Panc1 (cell line): ENCODE results near the gene CA10. TPM values are rescaled to one million over a fixed set of nuclear protein-coding genes. Genes with fewer than 3 reads are reported as not detected.

Experiments
- ATAC-seq: fragments of 200-7000 bp; cut with Tn5 transposase; 2 replicates; pipeline ENCODE4 v1.9.1; 2020; ENCODE audit warnings: mild to moderate bottlenecking, moderate library complexity
- BruUV-seq: library from RNA; stranded (reverse); fragments of 400-500 nt; replicated peaks from 2 replicates; lab custom pipeline; 2021; lab: Mats Ljungman, UMichigan
- CTCF ChIA-PET: fragments of 300-600 bp; sonication (Branson Sonifier 250); formaldehyde crosslinking; loops from one replicate; lab custom pipeline; 2022; ENCODE audit warnings: antibody characterized with exemption; lab: Charles Lee
- POLR2A ChIA-PET: fragments of 300-600 bp; sonication (Branson Sonifier 250); formaldehyde crosslinking; loops from one replicate; lab custom pipeline; 2022; ENCODE audit warnings: antibody characterized with exemption; lab: Charles Lee
- DNase-seq: peaks from one replicate; pipeline ENCODE4 v3.0.0-alpha.2; 2010; ENCODE audit warnings: low read depth, low spot score
- H3K27ac ChIP-seq: 2 replicates; pipeline ENCODE4 v1.5.1; 2011; ENCODE audit warnings: mild to moderate bottlenecking, low read length, inconsistent platforms
- H3K27me3 ChIP-seq: fragments of 200-500 bp; sonication (Bioruptor generic); 2 replicates; pipeline ENCODE4 v1.6.0; 2014; ENCODE audit warnings: low read length, inconsistent platforms; ENCODE audit not compliant: control insufficient read depth, insufficient read depth
- H3K36me3 ChIP-seq: fragments of 200-500 bp; sonication (Bioruptor generic); 2 replicates; pipeline ENCODE4 v1.5.1; 2014; ENCODE audit warnings: inconsistent platforms, mild to moderate bottlenecking, low read length, moderate library complexity; ENCODE audit not compliant: control insufficient read depth, insufficient read depth
- H3K4me1 ChIP-seq: 2 replicates; pipeline ENCODE4 v1.5.1; 2011; ENCODE audit warnings: inconsistent platforms, mild to moderate bottlenecking, low read length, moderate library complexity; ENCODE audit not compliant: control insufficient read depth, insufficient read depth
- H3K4me3 ChIP-seq, 2 experiments: 2 replicates each; pipeline ENCODE4 v1.5.1; 2011 to 2012; ENCODE audit warnings: low read depth in 2 of 2, low read length in 2 of 2, mild to moderate bottlenecking in 2 of 2, inconsistent platforms in 1 of 2, moderate library complexity in 1 of 2
- H3K9me3 ChIP-seq: fragments of 200-500 bp; sonication (Bioruptor generic); 2 replicates; pipeline ENCODE4 v1.5.1; 2014; ENCODE audit warnings: low read depth, mild to moderate bottlenecking, inconsistent platforms, low read length, moderate library complexity; ENCODE audit not compliant: control insufficient read depth, insufficient read depth
- CTCF ChIP-seq: fragments of 450-650 bp; IDR thresholded peaks from 2 replicates; pipeline ENCODE4 v1.5.1; 2017; ENCODE audit warnings: mild to moderate bottlenecking
- POLR2AphosphoS5 ChIP-seq: IDR thresholded peaks from 2 replicates; pipeline ENCODE4 v1.6.1; 2012; ENCODE audit warnings: mild to moderate bottlenecking, low read depth, low read length, moderate library complexity
- REST ChIP-seq, 2 experiments: IDR thresholded peaks; 2 replicates each; pipeline ENCODE4 v1.6.1; 2011 to 2012; ENCODE audit warnings: low read depth in 2 of 2, control low read depth in 1 of 2, low read length in 1 of 2, mild to moderate bottlenecking in 1 of 2, moderate library complexity in 1 of 2; ENCODE audit not compliant: insufficient read depth in 1 of 2
- SIN3A ChIP-seq: IDR thresholded peaks from 2 replicates; pipeline ENCODE4 v1.6.1; 2012; ENCODE audit warnings: low read depth, mild to moderate bottlenecking, low read length, moderate library complexity, borderline replicate concordance; ENCODE audit not compliant: insufficient read depth
- TCF7L2 ChIP-seq: IDR thresholded peaks from 2 replicates; pipeline ENCODE4 v1.6.1; 2011; ENCODE audit warnings: mild to moderate bottlenecking, low read depth, low read length, inconsistent platforms
- in situ Hi-C: cut with HindIII; loops from 2 replicates; pipeline ENCODE4 v1.10.0; 2016; ENCODE audit warnings: low sequenced_read_pairs, low pct_unique_long_range_greater_than_20kb
- intact Hi-C: fragments of 100-400 bp; cut with micrococcal nuclease; formaldehyde crosslinking; loops from one replicate; pipeline ENCODE4 v1.10.0; 2022; ENCODE audit not compliant: unreplicated experiment
- total RNA-seq: library from RNA; stranded (reverse); gene quantifications from one replicate; pipeline ENCODE4 v1.2.1, GENCODE V29; 2021; ENCODE audit not compliant: unreplicated experiment

The CA10 gene
- total RNA-seq, 1 experiment from 2014 or later = not detected

GRCh38 chr17:51661403-51661802, 497.1 kb downstream of the CA10 start:
- no TSS peak for BruUV-seq
- no peak for DNase-seq
- no peak for TF ChIP-seq REST (IDR thresholded peaks at IDR 0.05; ENCODE audit: insufficient read depth in 1 of 2, low read depth in 2 of 2, low read length in 1 of 2)
- no peak for TF ChIP-seq SIN3A
- no peak for TF ChIP-seq TCF7L2
- TF ChIP-seq CTCF = no peak
- TF ChIP-seq POLR2AphosphoS5 = no peak
- Histone ChIP-seq H3K27me3 (peaks cover 26% of the 10 kb centered on the region), H3K27ac (no peak overlapping the region), H3K36me3 (no peaks in the 10 kb centered on the region), H3K4me1 (no peaks in the 10 kb centered on the region), H3K4me3 (no peak overlapping the region), H3K9me3 (no peaks in the 10 kb centered on the region)
- ChIA-PET POLR2A (no interaction called here), CTCF (no interaction called here)
- ATAC-seq = no peak
- intact Hi-C loops = no loop called here
- in situ Hi-C loops = no loop called here

GRCh38 chr17:51660266-51660665, 498.2 kb downstream of the CA10 start:
- H3K36me3 ChIP-seq = no peaks in the 10 kb centered on the region
- H3K4me1 ChIP-seq = no peaks in the 10 kb centered on the region
- H3K27me3 ChIP-seq = peaks cover 24% of the 10 kb centered on the region
- no TSS peak for BruUV-seq
- no peak for TF ChIP-seq POLR2AphosphoS5
- TF ChIP-seq CTCF = no peak
- no peak for TF ChIP-seq TCF7L2
- TF ChIP-seq REST (IDR thresholded peaks at IDR 0.05; ENCODE audit: insufficient read depth in 1 of 2, low read depth in 2 of 2, low read length in 1 of 2) = no peak
- TF ChIP-seq SIN3A = no peak
- CTCF ChIA-PET = no interaction called here
- H3K4me3 ChIP-seq = no peak overlapping the region
- intact Hi-C loops = no loop called here
- H3K27ac ChIP-seq = no peak overlapping the region
- H3K9me3 ChIP-seq = no peaks in the 10 kb centered on the region
- DNase-seq = no peak
- no peak for ATAC-seq
- in situ Hi-C loops = no loop called here
- POLR2A ChIA-PET = no interaction called here
